GM21360 (cell line): ENCODE data around the gene SGTA.
A peak's percentile ranks its signal among the peaks of the same experiment; 100 is the strongest.
"Not testable (repeated sequence)": the region's sequence is repeated elsewhere in the genome, so short reads cannot be mapped to it uniquely, and the experiment has no call there.

ENCODE experiments used
- ATAC-seq: cut with Tn5 transposase; IDR thresholded peaks from one replicate; pipeline ENCODE4 v1.9.1; 2021; ENCODE audit warnings: mild to moderate bottlenecking, moderate library complexity; ENCODE audit not compliant: unreplicated experiment

Gene SGTA

GRCh38 chr19:2782936-2783780, at the start of gene SGTA:
Gene SGTA (minus strand): TSS chr19:2783273. CDS start chr19:2769068, 14,205 bp downstream.
- ATAC-seq, result peak; percentile 56

GRCh38 chr19:2827840-2828489, 44.9 kb upstream of the SGTA start:
- no peak for ATAC-seq

- ATAC-seq, result no peak
Observed at GRCh38 chr19:2827022-2827421, 43.9 kb upstream of the SGTA start.

GRCh38 chr19:2824129-2824528, 41.1 kb upstream of the SGTA start:
- ATAC-seq, result no peak

GRCh38 chr19:2823646-2824045, 40.6 kb upstream of the SGTA start:
- no peak for ATAC-seq

- no peak for ATAC-seq
Observed at GRCh38 chr19:2822846-2823245, 39.8 kb upstream of the SGTA start.

GRCh38 chr19:2820112-2820702, 37.1 kb upstream of the SGTA start:
- no peak for ATAC-seq

GRCh38 chr19:2819540-2820111, 36.6 kb upstream of the SGTA start, which contains the start of gene ZNF554:
Gene ZNF554 (plus strand): TSS chr19:2819868. CDS start chr19:2820072, 204 bp downstream.
- ATAC-seq, result peak; percentile 84

GRCh38 chr19:2817237-2817829, 34.3 kb upstream of the SGTA start:
- ATAC-seq, result not testable (repeated sequence)

- no peak for ATAC-seq
Observed at GRCh38 chr19:2816641-2817040, 33.6 kb upstream of the SGTA start.

GRCh38 chr19:2815923-2816322, 32.9 kb upstream of the SGTA start:
- no peak for ATAC-seq

- no peak for ATAC-seq
Observed at GRCh38 chr19:2815191-2815614, 32.1 kb upstream of the SGTA start.

- ATAC-seq, result no peak
Observed at GRCh38 chr19:2814426-2814825, 31.4 kb upstream of the SGTA start.

- ATAC-seq, result no peak
Observed at GRCh38 chr19:2813235-2814160, 30.4 kb upstream of the SGTA start.

GRCh38 chr19:2812414-2813234, 29.6 kb upstream of the SGTA start:
- no peak for ATAC-seq

- ATAC-seq, result no peak
Observed at GRCh38 chr19:2811735-2812413, 28.8 kb upstream of the SGTA start.

GRCh38 chr19:2811221-2811722, 28.2 kb upstream of the SGTA start:
- no peak for ATAC-seq
